H1 (cell line): ENCODE data around the gene PRDM10. TPM values are rescaled to one million over a fixed set of nuclear protein-coding genes. Genes with fewer than 3 reads are reported as not detected.

Experiments
- CHD1 ChIP-seq: IDR thresholded peaks from 2 replicates; pipeline ENCODE4 v1.6.1; 2012; ENCODE audit warnings: low read depth, low read length, improper control_type of control experiment
- EP300 ChIP-seq, 2 experiments: IDR thresholded peaks; 1 replicate in 1 of 2; 2 replicates in 1 of 2; pipeline ENCODE4 v1.6.1; 2011 to 2012; ENCODE audit warnings: low read depth in 2 of 2, low read length in 2 of 2, mild to moderate bottlenecking in 2 of 2, borderline replicate concordance in 1 of 2, inconsistent platforms in 1 of 2, moderate library complexity in 1 of 2
- KDM1A ChIP-seq: fragments of 200-600, 300-600 bp; sonication (generic); IDR thresholded peaks from 2 replicates; pipeline ENCODE4 v1.7.1; 2016; ENCODE audit warnings: mild to moderate bottlenecking, low read length, borderline replicate concordance
- PHF8 ChIP-seq: fragments of 200-600 bp; sonication (generic); conservative IDR thresholded peaks from 2 replicates; pipeline ENCODE4 v1.7.1; 2012; ENCODE audit warnings: low read depth, mild to moderate bottlenecking, inconsistent platforms, low read length, moderate library complexity
- POLR2AphosphoS5 ChIP-seq: IDR thresholded peaks from 2 replicates; pipeline ENCODE4 v1.6.1; 2011; ENCODE audit warnings: low read depth, low read length
- SAP30 ChIP-seq: fragments of 300-600 bp; sonication (generic); IDR thresholded peaks from 2 replicates; pipeline ENCODE4 v1.7.1; 2012; ENCODE audit warnings: low read length, moderate library complexity, mild to moderate bottlenecking, inconsistent platforms; ENCODE audit not compliant: insufficient read depth, insufficient replicate concordance
- SIRT6 ChIP-seq: IDR thresholded peaks from one replicate; pipeline ENCODE4 v1.7.1; 2012; ENCODE audit warnings: low read length, inconsistent platforms
- polyA plus RNA-seq, 7 experiments: library from polyadenylated mRNA; depleted of rRNA in 3 of 7; stranded (reverse) in 5 of 7; unstranded in 2 of 7; fragments of >200 nt in 5 of 7; fragments of 200-250 nt in 2 of 7; gene quantifications; 1 replicate in 5 of 7; 2 replicates in 1 of 7; 4 replicates in 1 of 7; pipeline versions ENCODE4 v1.2.1 to v1.2.3, GENCODE V29; 2011 to 2013; ENCODE audit warnings: missing spikeins in 2 of 7, mixed read lengths in 2 of 7
- total RNA-seq: library from RNA; stranded (reverse); fragmentation: NEBNext Ultra II Directional; extraction: Animal tissue kit (Norgen Biotek cat#: 25700); gene quantifications from 2 replicates; pipeline ENCODE4 v1.2.1, GENCODE V29; 2021
- TF ChIP-seq, protein P1 (sequence below): fragments of 300-600 bp; sonication (generic); IDR thresholded peaks from 2 replicates; pipeline ENCODE4 v1.7.1; 2012; ENCODE audit warnings: low read length, moderate library complexity, mild to moderate bottlenecking, inconsistent platforms; ENCODE audit not compliant: insufficient replicate concordance

The PRDM10 gene
- total and polyA plus RNA-seq, 2 of the 8 experiments (the other 6 are each of a cell fraction or from before 2014, with no cell fraction given) = 15.5 to 19.2 TPM

DNA sequence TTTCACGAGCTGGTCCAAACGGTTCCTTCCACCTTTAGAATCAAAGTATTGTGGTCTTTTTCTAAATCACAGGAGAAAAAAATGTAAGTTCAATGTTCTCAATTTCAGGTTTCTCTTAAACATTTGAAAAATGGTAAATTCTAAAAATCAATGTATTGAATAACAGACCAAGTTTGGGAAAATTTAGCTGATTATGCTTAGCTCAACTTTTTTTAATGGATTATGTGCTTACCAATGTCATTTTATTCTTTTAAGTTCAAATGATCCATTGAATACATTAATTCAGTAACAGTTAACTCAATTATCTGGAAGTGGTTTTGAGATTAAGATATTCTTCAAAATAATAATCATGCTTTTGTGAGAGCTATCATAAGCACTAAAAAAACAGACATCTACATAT, 5.1 kb downstream of the PRDM10 start (continued):
- TF ChIP-seq EP300 (IDR thresholded peaks at IDR 0.05; ENCODE audit: borderline replicate concordance in 1 of 2, low read depth in 2 of 2, low read length in 2 of 2) (no peak), SIRT6 (no peak), PHF8 (no peak), KDM1A (no peak), POLR2AphosphoS5 (no peak), CHD1 (no peak), SAP30 (no peak)
- TF ChIP-seq, protein P1, sequence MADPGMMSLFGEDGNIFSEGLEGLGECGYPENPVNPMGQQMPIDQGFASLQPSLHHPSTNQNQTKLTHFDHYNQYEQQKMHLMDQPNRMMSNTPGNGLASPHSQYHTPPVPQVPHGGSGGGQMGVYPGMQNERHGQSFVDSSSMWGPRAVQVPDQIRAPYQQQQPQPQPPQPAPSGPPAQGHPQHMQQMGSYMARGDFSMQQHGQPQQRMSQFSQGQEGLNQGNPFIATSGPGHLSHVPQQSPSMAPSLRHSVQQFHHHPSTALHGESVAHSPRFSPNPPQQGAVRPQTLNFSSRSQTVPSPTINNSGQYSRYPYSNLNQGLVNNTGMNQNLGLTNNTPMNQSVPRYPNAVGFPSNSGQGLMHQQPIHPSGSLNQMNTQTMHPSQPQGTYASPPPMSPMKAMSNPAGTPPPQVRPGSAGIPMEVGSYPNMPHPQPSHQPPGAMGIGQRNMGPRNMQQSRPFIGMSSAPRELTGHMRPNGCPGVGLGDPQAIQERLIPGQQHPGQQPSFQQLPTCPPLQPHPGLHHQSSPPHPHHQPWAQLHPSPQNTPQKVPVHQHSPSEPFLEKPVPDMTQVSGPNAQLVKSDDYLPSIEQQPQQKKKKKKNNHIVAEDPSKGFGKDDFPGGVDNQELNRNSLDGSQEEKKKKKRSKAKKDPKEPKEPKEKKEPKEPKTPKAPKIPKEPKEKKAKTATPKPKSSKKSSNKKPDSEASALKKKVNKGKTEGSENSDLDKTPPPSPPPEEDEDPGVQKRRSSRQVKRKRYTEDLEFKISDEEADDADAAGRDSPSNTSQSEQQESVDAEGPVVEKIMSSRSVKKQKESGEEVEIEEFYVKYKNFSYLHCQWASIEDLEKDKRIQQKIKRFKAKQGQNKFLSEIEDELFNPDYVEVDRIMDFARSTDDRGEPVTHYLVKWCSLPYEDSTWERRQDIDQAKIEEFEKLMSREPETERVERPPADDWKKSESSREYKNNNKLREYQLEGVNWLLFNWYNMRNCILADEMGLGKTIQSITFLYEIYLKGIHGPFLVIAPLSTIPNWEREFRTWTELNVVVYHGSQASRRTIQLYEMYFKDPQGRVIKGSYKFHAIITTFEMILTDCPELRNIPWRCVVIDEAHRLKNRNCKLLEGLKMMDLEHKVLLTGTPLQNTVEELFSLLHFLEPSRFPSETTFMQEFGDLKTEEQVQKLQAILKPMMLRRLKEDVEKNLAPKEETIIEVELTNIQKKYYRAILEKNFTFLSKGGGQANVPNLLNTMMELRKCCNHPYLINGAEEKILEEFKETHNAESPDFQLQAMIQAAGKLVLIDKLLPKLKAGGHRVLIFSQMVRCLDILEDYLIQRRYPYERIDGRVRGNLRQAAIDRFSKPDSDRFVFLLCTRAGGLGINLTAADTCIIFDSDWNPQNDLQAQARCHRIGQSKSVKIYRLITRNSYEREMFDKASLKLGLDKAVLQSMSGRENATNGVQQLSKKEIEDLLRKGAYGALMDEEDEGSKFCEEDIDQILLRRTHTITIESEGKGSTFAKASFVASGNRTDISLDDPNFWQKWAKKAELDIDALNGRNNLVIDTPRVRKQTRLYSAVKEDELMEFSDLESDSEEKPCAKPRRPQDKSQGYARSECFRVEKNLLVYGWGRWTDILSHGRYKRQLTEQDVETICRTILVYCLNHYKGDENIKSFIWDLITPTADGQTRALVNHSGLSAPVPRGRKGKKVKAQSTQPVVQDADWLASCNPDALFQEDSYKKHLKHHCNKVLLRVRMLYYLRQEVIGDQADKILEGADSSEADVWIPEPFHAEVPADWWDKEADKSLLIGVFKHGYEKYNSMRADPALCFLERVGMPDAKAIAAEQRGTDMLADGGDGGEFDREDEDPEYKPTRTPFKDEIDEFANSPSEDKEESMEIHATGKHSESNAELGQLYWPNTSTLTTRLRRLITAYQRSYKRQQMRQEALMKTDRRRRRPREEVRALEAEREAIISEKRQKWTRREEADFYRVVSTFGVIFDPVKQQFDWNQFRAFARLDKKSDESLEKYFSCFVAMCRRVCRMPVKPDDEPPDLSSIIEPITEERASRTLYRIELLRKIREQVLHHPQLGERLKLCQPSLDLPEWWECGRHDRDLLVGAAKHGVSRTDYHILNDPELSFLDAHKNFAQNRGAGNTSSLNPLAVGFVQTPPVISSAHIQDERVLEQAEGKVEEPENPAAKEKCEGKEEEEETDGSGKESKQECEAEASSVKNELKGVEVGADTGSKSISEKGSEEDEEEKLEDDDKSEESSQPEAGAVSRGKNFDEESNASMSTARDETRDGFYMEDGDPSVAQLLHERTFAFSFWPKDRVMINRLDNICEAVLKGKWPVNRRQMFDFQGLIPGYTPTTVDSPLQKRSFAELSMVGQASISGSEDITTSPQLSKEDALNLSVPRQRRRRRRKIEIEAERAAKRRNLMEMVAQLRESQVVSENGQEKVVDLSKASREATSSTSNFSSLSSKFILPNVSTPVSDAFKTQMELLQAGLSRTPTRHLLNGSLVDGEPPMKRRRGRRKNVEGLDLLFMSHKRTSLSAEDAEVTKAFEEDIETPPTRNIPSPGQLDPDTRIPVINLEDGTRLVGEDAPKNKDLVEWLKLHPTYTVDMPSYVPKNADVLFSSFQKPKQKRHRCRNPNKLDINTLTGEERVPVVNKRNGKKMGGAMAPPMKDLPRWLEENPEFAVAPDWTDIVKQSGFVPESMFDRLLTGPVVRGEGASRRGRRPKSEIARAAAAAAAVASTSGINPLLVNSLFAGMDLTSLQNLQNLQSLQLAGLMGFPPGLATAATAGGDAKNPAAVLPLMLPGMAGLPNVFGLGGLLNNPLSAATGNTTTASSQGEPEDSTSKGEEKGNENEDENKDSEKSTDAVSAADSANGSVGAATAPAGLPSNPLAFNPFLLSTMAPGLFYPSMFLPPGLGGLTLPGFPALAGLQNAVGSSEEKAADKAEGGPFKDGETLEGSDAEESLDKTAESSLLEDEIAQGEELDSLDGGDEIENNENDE = no peak
